Measurements from ENCODE around the gene CFAP58. TPM values are rescaled to one million over a fixed set of nuclear protein-coding genes. Genes with fewer than 3 reads are reported as not detected.

CFAP58 gene
- total and polyA plus RNA-seq, 2 donors (not counting 1 experiment from before 2014, with no cell fraction given), result not detected

- intact Hi-C loops (cut with micrococcal nuclease), result no loop called here
- Histone ChIP-seq H4K20me1 (ENCODE audit: control insufficient read depth, insufficient read depth, low read length, poor library complexity, severe bottlenecking) (peaks cover 39% of the 10 kb centered on the region), H3K36me3 (replicated peaks in 1 of 2; ENCODE audit: control extremely low read depth in 1 of 2, control insufficient read depth in 1 of 2, extremely low read depth in 1 of 2, insufficient read depth in 2 of 2, low read length in 1 of 2) (peaks cover 0 to 28% of the 10 kb centered on the region in 2 experiments), H3K4me3 (ENCODE audit: control extremely low read depth in 1 of 5, extremely low read depth in 1 of 5, insufficient read depth in 1 of 5, low read depth in 2 of 5, low read length in 4 of 5) (no peak overlapping the region), H3K27me3 (replicated peaks in 1 of 4; ENCODE audit: control extremely low read depth in 1 of 4, control insufficient read depth in 3 of 4, insufficient read depth in 4 of 4, low read length in 3 of 4) (no peaks in the 10 kb centered on the region), H3K4me2 (replicated peaks; ENCODE audit: low read depth, low read length, poor library complexity, severe bottlenecking) (peak overlapping the region; percentile 9), H2AFZ (ENCODE audit: insufficient read depth, low read depth, low read length, poor library complexity, severe bottlenecking) (no peak overlapping the region), H3K9ac (ENCODE audit: low read length) (no peak overlapping the region), H3K79me2 (ENCODE audit: control insufficient read depth, insufficient read depth, low read length) (no peaks in the 10 kb centered on the region), H3K9me3 (ENCODE audit: control extremely low read depth in 1 of 3, control insufficient read depth in 2 of 3, insufficient read depth in 1 of 3, low read length in 2 of 3) (no peaks in the 10 kb centered on the region), H3K27ac (ENCODE audit: low read length in 2 of 2) (peak overlapping the region in 1 of 2 donors; percentile 49), H3K4me1 (ENCODE audit: control insufficient read depth in 2 of 2, insufficient read depth in 2 of 2, low read length in 2 of 2) (peaks cover 13 to 21% of the 10 kb centered on the region in 2 donors)
- no peaks in the 10 kb centered on the region for H3K9me3 Mint-ChIP-seq (ENCODE audit: insufficient read depth)
- WGBS (ENCODE audit: insufficient coverage), result 11% methylated on average over 4 of the region's 4 CpGs
- ATAC-seq (ENCODE audit: low read depth), result no peak
- ChIA-PET POLR2A (no interaction called here), CTCF (interaction anchor here (3.7 to 23.3 kb wide), 5 partner anchors 11 to 40 kb away, joined by 42 to 594 read pairs (median 108); partner anchors contain the start of genes CFAP58 and ITPRIP)
- no peaks in the 10 kb centered on the region for H3K27me3 Mint-ChIP-seq
- TF ChIP-seq CTCF (IDR thresholded peaks at IDR 0.05) (no peak), EZH2 (IDR thresholded peaks at IDR 0.05; ENCODE audit: borderline replicate concordance, insufficient read depth, low read depth, low read length, poor library complexity, severe bottlenecking) (no peak)
- H3K27ac Mint-ChIP-seq, result peak overlapping the region; percentile 76
- DNase-seq, result no peak
- no peak overlapping the region for H3K4me3 Mint-ChIP-seq
- peaks cover 23% of the 10 kb centered on the region for H3K4me1 Mint-ChIP-seq
These were observed 45.2 kb upstream of the CFAP58 start for GRCh38 chr10:104308439-104308903.

Measured in B cell (primary cell).